IPS-NIHi7 (cell line): ENCODE data around the gene ID1.
"Not testable (repeated sequence)": the region's sequence is repeated elsewhere in the genome, so short reads cannot be mapped to it uniquely, and the experiment has no call there.

Source experiments
- DNase-seq: peaks from one replicate; pipeline ENCODE4 v3.0.0; 2012; ENCODE audit warnings: mixed read lengths; ENCODE audit errors: extremely low spot score

The ID1 gene

GRCh38 chr20:31573555-31574321, 31.4 kb upstream of the ID1 start:
- DNase-seq: no peak

GRCh38 chr20:31574986-31575385, 30.1 kb upstream of the ID1 start:
- not testable (repeated sequence) for DNase-seq

GRCh38 chr20:31576751-31577150, 28.3 kb upstream of the ID1 start:
- DNase-seq: no peak

GRCh38 chr20:31577194-31577593, 27.9 kb upstream of the ID1 start:
- no peak for DNase-seq

- no peak for DNase-seq
These were observed 26.5 kb upstream of the ID1 start for GRCh38 chr20:31578448-31579138.

- DNase-seq: no peak
These were observed 25.8 kb upstream of the ID1 start for GRCh38 chr20:31579245-31579644.

- not testable (repeated sequence) for DNase-seq
These were observed 25.0 kb upstream of the ID1 start for GRCh38 chr20:31579941-31580651.

- DNase-seq: no peak
These were observed 24.4 kb upstream of the ID1 start for GRCh38 chr20:31580706-31581105.

GRCh38 chr20:31581391-31581790, 23.7 kb upstream of the ID1 start:
- DNase-seq: no peak

GRCh38 chr20:31587545-31588389, 17.3 kb upstream of the ID1 start:
- DNase-seq: no peak

- DNase-seq: peak; percentile 26
These were observed 14.3 kb upstream of the ID1 start for GRCh38 chr20:31590717-31591225.

GRCh38 chr20:31593221-31594001, 11.7 kb upstream of the ID1 start:
- DNase-seq: peak; percentile 6

- DNase-seq: no peak
These were observed 11.0 kb upstream of the ID1 start for GRCh38 chr20:31594002-31594557.

- peak; percentile 56 for DNase-seq
These were observed 10.3 kb upstream of the ID1 start for GRCh38 chr20:31594558-31595379.

GRCh38 chr20:31595380-31595653, 9.8 kb upstream of the ID1 start:
- DNase-seq: peak; percentile 13

- peak; percentile 32 for DNase-seq
These were observed 9.3 kb upstream of the ID1 start for GRCh38 chr20:31595654-31596411.

GRCh38 chr20:31596412-31596715, 8.7 kb upstream of the ID1 start:
- not testable (repeated sequence) for DNase-seq

- no peak for DNase-seq
These were observed 8.1 kb upstream of the ID1 start for GRCh38 chr20:31596831-31597480.

- DNase-seq: no peak
These were observed 7.6 kb upstream of the ID1 start for GRCh38 chr20:31597481-31597855.
